GM03348 (cell line): ENCODE results near the gene FBH1.
"Not testable (repeated sequence)": the region's sequence is repeated elsewhere in the genome, so short reads cannot be mapped to it uniquely, and the experiment has no call there.

Experiments
- DNase-seq: peaks from one replicate; pipeline ENCODE4 v3.0.0; 2012; ENCODE audit warnings: low spot score

The FBH1 gene

DNA sequence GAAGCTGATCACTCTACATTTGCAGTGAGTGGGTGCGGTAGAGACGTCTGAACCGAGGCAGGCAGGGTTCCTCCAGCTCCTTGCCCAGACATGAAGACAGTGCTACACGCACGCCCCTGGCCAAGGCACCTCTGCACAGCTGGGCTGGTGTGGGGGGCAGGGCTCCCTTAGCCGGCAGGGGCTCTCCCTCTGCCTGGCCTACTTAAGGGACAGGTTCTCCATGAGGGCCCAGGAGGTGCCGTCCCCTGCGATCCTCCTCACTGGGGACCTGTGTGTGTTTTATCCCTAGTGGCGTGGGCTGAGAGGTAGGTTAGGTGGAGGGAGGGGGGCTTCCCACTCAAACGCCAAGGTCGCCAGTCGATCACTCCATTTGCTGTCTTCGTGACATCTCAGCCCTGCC lies 52.0 kb downstream of the FBH1 start:
- DNase-seq = no peak

DNA sequence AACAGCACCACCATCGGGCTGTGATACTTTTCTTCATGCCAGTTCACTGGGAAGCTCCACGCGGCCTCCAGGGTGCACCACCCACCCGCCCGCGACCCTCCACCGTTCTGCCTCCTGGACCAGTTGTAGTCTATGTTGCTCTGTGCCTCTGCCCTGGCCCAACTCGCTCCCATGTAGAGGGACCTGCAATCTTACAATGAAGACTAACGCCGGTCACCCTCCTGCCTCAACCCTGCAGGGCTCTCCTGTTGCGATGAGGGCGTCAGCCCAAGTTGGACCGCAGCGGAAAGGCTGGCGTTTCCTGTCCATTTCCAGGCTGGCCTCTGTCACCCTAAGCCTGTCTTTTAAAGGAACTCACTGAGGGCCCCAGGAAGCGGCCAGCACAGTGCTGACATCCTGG lies 52.4 kb downstream of the FBH1 start:
- DNase-seq = no peak

DNA sequence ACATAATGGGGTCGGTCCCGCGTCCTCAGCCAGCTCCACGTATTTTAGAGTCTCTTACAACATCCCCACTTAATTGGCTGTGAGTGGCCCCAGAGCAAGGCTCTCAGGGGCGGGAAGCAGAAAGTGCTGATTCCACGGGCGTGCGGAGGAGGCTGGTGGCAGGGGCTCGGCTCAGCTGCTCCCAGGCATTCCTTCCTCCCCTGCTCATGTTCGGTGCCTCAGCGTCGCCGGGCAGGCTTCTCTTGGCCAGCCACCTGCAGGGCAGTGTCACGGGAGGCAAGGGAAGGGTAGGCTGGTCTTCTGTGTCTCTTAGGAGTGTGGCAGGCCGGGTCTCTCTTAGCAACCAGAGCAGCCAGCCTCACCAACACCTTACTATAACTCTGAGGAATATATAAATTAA lies 53.5 kb downstream of the FBH1 start:
- peak; percentile 58 for DNase-seq

DNA sequence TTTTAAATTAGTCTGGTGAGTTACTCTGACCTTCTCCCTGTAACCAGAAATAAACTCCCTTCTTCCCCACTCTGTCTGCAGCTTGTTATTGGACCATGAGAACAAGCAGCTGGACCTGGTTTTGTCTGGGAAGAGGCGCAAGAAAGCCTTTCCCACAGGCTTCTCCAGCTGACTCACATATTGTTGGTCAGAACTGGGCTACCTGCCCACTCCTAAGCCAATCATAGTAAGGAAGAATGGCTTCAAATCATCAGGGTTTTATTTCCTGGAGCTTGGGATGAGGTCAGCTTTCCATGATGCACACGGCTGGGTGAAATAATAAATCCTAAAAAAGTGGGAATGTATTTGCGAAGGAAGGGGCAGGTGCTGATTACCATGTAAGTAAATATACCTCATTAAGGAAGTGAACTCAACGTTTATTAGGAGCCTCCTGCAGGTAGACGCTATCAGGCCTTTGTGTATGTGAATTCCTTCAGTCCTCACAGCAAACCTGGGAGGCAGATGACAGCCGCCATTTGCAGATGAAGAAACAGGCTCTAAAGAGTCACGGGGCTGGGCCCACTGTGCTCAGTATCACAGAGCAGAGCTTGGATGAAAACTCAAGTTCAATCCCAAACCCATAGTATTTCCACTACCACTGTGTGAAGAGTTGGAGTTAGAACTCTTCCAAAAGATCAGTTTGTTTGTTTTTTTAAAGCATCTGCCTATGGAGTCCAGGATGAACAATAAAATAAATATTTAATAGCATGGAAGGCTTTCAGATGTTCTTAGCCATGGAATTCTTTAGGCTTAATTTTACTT lies 54.5 kb downstream of the FBH1 start:
- peak; percentile 94 for DNase-seq

DNA sequence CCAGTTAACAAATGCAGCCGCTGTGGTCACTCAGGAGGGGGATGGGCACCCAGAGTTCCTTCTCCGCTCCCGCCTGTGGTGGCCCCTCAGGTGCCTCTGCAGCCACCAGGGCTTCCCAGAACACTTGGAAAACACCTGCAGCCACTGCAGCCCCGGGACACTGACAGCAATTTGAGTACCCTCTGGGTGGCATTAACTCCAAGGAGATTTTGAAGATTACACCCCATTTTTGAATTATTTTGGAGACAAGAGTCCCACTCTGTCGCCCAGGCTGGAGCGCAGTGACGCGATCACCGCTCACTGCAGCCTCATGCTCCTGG lies 55.1 kb downstream of the FBH1 start:
- no peak for DNase-seq

DNA sequence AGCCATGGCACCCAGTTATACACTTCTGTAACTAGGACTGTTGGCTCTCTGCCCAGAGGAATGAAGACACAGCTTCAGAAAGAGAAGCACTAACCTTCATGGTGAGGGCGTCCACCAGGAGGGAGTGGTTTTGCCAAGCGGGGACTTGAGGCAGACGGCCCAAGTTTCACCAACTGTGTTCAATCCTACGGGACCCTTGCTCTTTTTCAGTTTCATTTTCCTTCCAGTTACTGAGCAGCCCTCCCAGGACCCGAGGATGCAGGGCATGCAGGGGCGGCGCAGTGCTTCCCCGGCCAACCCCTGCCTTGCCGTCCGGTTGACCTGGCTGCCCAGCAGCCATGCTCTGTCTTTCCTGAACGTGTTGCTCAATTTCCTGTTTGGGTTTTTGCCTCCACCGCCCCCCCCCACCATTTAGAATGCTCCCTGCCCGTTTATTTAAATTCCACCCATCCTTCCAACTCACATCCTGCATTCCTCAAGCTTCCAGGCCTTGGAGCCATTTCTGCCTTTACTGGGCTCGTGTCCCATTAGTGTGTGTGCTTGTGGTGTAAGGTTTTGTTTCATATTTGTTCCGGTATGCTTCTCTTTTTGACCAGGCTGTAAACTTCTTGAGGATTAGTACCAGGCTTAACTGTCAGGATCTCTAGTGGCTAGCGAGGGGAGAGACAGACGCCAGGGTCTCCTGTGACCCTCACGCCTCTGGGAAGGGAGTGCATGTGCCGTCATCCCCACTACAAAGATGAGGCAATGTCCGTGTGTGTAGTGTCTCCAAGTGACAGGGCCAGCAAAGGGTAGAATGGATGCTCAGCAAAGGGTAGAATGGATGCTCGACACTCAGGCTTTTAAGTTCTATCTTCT lies 55.7 kb downstream of the FBH1 start:
- DNase-seq = peak; percentile 92

DNA sequence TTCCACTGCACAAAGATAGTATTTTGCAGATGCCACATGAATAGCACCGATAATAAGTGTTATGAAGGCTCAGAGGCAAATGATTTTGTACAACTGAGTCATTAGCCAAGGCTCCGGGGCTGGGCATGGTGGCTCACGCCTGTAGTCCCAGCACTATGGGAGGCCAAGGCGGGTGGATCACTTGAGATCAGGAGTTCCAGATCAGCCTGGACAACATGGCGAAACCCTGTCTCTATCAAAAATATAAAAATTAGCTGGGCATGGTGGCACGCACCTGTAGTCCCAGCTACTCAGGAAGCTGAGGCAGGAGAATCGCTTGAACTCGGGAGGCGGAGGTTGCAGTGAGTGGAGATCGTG lies 56.4 kb downstream of the FBH1 start:
- DNase-seq = not testable (repeated sequence)

DNA sequence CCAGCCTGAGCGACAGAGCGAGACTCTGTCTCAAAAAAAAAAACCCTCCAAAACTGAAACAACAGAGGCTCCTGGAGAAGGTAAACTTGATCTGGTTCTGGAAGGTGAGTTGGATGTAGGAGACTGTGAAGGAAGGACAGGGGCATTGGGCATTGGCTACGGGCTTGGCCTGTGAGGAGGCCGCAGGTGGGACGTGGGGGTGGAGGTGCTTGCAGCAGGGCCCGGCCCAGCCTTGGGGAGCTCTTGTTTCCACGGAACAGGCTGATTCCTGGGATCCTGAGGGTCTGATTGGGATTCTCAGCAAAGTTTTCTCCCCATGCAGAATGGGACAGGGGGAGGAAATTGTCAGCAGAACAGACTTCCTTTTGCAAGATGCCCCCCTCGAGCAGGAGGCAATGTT lies 56.7 kb downstream of the FBH1 start:
- DNase-seq = no peak

DNA sequence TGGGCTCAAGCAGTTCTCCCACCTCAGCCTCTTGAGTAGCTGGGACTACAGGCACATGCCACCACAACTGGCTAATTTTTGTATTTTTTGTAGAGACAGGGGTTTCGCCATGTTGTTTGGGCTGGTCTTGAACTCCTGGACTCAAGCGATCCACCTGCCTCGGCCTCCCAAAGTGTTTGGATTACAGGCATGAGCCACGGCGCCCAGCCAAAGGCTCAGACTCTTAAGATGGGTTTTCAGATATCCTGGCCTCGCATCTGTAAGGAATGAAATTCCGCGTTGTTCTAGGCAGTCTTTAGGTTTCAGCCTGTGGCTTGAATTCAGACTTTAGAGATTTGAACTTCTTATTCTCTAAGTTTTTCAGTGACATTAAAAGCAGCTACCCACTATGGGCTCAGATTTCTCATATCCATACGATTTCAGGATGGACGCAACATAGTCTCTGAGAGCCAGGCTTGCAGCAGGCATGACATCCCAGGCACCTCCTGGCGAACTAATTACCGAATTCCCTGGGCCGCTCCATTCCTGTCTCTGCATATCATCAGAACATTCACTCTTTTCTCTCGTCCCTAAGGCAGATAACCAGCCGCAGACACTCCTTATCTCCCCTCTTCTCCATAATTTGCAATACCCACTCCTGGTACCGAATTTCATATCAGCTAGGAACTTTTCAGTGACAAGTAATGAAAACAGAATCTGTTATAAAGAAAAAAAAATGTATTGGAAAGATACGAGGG lies 57.6 kb downstream of the FBH1 start:
- no peak for DNase-seq

DNA sequence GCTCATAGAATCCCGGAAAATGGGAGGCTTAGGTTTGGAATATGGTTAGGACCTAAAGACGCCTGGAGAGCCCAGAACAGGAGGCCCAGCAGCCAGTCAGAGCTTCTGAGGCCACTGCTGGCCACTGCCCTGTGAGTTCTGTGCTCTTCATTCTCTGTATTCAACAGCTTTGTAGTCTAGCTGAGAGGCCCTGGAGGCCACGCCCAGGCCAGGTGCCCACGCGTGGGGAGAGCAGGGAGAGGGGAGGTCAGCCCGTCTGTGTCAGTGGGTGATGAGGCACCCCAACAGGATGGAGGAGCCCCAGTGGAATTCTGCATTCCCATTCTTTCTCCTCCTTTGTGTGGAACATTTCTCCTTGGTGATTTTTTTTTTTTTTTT lies 58.2 kb downstream of the FBH1 start:
- DNase-seq = no peak

DNA sequence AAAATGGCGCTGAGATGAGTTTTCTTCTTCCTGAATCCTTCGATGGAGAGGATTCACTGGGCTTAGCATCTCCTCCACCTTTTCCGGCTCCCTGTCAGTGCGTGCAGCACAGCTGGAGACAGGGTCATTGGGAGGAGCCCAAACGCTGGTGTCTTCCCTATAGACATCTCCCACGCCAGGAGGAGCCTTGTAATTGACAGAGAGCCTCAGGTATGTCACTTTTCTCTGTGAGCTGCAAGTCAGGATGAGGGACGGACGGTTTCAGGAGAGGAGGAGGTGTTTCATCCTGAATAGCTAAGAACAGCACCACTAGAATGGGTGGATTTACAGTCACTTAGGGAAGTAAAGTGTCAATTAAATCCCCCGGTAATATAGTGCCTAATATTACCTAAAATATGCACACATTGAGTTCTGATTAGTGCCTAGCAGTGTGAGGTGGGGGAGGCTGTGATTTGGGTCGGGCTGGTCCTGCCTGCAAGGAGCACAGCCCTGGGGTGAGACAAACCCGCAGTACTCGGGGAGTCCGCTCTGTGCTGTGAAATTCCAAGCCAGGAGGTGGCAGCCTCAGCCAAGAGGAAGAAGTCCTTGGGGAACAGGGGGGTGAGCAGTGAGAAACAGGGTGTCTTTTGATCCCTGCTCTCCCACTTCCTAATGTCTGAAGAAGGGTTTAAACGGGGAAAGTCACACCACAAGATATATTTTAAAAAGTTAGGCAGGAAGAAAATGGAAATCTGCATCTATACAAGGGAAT lies 59.1 kb downstream of the FBH1 start:
- DNase-seq = peak; percentile 81

DNA sequence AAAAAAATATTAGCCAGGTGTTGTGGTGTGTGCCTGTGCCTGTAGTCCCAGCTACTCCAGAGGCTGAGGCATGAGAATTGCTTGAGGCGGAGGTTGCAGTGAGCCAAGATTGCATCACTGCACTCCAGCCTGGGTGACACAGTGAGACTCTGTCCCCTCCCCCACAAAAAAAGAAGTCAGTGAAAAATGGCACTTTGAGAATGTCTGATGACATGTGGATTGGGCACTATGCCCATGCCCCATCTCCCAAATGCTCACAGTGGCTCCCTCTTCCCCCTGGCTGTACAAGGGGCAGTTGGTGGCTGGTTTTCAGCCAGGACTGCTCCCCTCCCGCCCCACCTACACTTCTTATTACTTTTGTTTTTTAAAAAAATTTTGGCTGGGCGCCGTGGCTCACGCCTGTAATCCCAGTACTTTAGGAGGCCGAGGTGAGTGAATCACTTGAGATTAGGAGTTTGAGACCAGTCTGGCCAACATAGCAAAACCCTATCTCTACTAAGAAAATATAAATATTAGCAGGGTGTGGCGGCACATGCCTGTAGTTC lies 61.2 kb downstream of the FBH1 start:
- DNase-seq = no peak

DNA sequence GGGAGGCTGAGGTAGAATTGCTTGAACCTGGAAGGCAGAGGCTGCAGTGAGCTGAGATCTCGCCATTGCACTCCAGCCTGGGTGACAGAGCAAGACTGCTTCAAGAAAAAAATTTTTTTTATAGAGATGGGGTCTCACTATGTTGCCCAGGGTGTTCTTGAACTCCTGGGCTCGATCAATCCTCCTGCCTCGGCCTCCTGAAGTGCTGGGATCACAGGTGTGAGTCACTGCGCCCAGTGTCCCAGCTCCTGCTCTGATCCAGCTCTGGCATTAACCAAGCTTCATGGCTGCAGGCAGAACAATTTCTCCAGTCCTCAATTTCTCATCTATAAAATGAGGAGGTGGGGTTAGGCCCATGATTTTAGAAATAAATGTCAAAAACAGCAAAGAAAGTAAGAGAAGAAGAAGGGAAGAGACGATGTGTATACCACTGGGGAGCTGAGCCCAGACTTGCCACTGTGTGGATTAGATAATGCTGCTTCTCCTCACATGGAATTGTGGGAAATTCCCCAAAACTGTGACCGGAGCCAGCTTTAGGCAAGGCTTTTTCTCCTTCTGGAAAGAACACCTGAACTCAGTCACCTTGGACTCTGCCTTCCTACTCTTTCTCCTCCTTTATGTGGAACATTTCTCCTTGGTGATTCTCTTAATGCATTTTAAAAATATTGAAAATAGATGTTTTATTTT lies 61.8 kb downstream of the FBH1 start:
- DNase-seq = no peak

DNA sequence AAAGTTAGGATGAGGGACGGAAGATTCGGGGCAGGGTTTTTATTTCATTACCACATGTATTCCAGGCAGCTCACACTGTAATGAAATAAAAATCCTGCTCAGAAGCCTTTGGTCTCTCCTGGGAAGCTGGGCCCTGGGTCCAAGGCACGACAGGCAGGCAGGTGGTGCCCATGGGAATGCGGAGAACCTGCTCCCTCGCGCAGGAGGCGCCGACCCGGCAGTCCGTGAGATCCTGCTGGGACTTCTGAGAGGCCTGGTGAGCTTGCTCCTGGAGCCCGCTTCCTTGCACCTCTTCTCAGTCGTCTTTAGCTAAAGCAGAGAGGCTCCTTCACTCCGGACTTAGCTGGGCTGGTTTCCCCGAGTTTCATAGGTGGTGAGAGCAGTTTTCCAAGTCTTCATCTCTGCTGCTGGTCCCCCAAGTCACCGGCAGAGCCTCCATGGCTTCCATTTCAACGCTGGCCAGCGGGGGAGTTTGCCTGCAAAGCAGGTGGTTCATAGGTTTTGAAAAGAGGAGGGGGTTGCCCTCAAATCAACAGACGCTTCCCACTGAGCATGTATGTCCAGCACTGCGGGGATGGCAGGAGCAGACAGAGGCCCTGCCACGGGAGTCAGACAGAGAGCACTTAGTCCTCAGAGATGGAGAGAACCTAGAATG lies 62.8 kb downstream of the FBH1 start:
- DNase-seq = no peak

DNA sequence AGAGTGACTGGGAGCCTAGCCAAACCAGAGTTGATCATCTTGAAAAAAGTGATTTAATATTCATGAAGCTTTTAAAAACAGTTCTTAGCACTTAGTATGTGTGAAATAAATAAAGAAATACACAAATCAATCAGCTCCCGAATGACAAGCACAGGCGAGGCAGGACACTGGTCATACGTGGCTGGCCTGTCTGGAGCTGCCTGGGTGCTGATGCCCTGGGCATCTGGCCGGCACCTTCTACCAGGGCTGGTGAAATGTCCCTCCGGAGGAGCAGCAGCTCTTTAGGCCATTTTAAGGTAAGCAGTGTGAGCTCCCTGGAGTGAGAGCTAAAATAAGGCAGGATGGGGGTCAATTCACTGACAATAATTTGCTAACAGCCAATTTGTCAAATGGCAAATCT lies 63.6 kb downstream of the FBH1 start:
- DNase-seq = no peak

DNA sequence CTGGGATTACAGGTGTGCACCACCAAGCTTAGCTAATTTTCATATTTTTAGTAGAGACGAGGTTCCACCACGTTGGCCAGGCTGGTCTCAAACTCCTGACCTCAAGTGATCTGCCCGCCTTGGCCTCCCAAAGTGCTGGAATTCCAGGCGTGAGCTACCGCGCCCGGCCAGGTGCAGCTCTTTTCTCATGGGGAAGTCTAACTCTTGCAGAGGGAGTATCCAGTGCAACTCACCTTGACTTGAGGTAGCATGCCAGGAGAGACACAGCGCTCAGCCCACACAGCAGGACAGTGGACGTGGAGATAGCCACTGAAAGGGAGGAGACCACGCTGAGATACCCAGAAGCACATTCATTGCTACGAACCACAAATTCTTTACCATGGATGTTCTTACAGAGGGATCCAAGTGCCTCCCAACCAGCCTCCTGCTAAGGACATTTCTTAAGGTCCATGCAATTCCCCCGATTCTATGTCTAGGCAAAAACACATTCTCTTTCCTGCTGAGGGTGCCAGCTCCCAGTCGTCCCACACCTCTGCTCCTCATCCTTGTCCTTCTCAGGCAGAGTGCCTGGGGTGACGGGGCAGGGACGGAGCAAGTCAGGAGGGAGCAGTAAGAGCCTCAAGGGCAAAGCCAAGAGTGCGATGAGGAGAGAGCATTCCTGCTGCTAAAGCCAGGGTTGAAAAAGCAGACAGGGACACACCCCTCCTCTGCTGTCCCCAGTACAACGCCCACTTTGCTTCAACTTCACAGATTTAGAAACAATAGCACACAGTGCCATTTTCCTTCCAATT lies 66.3 kb downstream of the FBH1 start:
- no peak for DNase-seq

DNA sequence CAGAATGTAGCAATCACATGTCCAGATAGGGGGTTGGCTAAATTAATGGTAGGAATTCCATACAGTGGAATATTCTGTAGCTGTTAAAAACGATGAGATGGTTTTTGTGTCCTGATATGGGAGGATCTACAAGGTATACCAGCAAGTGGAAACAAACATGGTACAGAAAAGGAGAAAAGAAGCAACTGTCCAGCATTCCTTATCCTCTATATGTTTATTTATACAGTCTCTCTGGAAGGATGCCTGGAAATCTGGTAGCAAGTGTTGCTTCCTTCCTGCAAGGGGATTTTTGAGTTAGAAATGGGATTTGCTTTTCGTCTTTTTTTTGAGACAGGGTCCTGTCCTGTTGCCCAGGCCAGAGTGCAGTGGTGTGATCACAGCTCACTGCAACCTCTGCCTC lies 68.0 kb downstream of the FBH1 start:
- no peak for DNase-seq

DNA sequence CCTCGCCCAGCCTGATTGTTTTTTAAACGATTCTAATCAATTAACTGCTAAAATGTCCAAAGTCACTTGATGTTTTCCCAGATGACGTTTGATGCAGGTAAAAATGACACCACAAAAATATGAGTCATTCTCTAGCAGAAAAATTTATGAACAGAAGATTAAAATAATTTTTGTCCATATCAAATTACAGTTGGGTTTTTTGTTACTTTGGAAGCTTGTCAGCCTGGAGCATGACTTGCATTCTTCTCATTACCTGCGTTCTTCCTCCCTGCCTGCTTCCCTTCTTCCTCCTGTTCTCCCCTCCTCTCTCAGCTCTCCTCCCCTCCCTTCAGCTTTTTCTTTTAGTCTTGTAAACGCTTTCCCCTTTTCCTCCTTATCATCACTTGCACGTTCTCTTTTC lies 68.6 kb downstream of the FBH1 start:
- no peak for DNase-seq

DNA sequence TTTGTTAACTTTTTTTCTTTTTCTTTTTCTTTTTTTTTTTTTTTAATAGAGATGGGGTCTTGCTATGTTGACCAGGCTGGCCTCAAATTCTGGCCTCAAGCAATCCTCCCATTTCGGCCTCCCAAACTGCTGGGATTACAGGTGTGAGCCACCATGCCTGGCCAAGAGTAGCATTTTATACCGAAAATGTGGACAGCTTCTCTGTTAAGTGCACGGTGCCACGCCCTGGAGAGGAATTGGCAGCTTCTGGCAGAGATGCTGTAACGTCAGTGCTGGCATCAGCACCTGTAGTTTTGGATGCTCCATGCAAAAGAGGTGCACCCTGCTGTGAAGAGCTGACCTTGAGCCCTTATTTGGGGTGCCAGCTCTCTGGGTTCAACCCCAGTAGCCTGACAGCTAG lies 69.1 kb downstream of the FBH1 start:
- DNase-seq = no peak

DNA sequence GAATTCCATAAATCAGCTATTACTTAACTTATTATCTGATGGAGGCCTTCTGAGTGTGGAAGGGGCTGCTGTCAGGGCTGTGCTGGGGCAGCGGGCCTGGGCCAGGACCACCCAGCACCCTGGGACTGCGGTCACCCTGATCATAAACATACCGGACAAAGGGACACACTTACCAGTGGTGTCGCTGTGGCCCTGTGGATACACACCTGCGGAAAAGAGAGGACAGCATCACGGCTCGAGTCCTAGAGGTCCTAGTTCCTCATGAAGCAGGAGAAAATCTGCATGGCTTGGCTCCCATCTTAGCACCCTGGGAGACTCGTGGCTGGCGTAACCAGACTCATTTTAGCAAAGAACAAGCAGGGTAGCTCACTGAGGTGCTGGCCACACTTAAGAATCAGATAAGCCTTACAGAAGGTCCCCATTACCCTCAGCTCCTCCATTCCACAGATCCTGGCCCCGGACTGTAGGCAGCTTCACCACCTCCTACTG lies 69.6 kb downstream of the FBH1 start:
- DNase-seq = no peak
